GM23338 (cell line): ENCODE measurements around the gene TNNI3. TPM values are rescaled to one million over a fixed set of nuclear protein-coding genes. Genes with fewer than 3 reads are reported as not detected.

Source experiments
- ATAC-seq: fragments of 200-7000 bp; cut with Tn5 transposase; 3 replicates; pipeline ENCODE4 v1.9.1; 2020
- DNase-seq: peaks from one replicate; pipeline ENCODE4 v3.0.0-alpha.2; 2015; ENCODE audit warnings: low spot score
- H2AFZ ChIP-seq: fragments of 200-600 bp; sonication (generic); 2 replicates; pipeline ENCODE4 v1.8.0; 2016; ENCODE audit warnings: antibody characterized with exemption, mild to moderate bottlenecking, moderate library complexity
- H3F3A ChIP-seq: fragments of 200-600 bp; sonication (generic); replicated peaks from 2 replicates; pipeline ENCODE4 v1.8.0; 2017; ENCODE audit warnings: antibody characterized with exemption, mixed run types, low read depth
- H3K27ac ChIP-seq: fragments of 200-600 bp; sonication (generic); 2 replicates; pipeline ENCODE4 v1.6.1; 2016; ENCODE audit warnings: low read depth
- H3K27me3 ChIP-seq: fragments of 200-600 bp; sonication (generic); 2 replicates; pipeline ENCODE4 v1.8.0; 2016; ENCODE audit warnings: mild to moderate bottlenecking, mixed run types, moderate library complexity; ENCODE audit not compliant: insufficient read depth
- H3K36me3 ChIP-seq: fragments of 200-600 bp; sonication (generic); 2 replicates; pipeline ENCODE4 v1.8.0; 2016; ENCODE audit warnings: mild to moderate bottlenecking; ENCODE audit not compliant: insufficient read depth
- H3K4me1 ChIP-seq: fragments of 200-600 bp; sonication (generic); 2 replicates; pipeline ENCODE4 v1.8.0; 2016; ENCODE audit warnings: mild to moderate bottlenecking, moderate library complexity; ENCODE audit not compliant: insufficient read depth
- H3K4me2 ChIP-seq: fragments of 200-600 bp; sonication (generic); 2 replicates; pipeline ENCODE4 v1.7.1; 2017; ENCODE audit warnings: mixed run types
- H3K4me3 ChIP-seq: fragments of 200-600 bp; sonication (generic); 2 replicates; pipeline ENCODE4 v1.6.1; 2016; ENCODE audit warnings: mixed run types
- H3K79me2 ChIP-seq: fragments of 200-600 bp; sonication (generic); replicated peaks from 2 replicates; pipeline ENCODE4 v1.8.0; 2017; ENCODE audit warnings: mild to moderate bottlenecking; ENCODE audit not compliant: insufficient read depth
- H3K9me2 ChIP-seq: fragments of 200-600 bp; sonication (generic); 2 replicates; pipeline ENCODE4 v1.8.0; 2017; ENCODE audit not compliant: insufficient read depth
- H4K20me1 ChIP-seq: fragments of 200-600 bp; sonication (generic); replicated peaks from 2 replicates; pipeline ENCODE4 v1.8.0; 2017; ENCODE audit warnings: mild to moderate bottlenecking; ENCODE audit not compliant: insufficient read depth
- H3K27ac Mint-ChIP-seq: 2 replicates; pipeline ENCODE4 v1.8.0; 2020; ENCODE audit warnings: inconsistent platforms, mild to moderate bottlenecking, moderate library complexity, mixed read lengths
- H3K27me3 Mint-ChIP-seq: 3 replicates; pipeline ENCODE4 v1.8.0; 2022; ENCODE audit warnings: low read depth, mild to moderate bottlenecking, moderate library complexity, mixed read lengths, inconsistent platforms; ENCODE audit not compliant: insufficient read depth, poor library complexity
- H3K36me3 Mint-ChIP-seq: 3 replicates; pipeline ENCODE4 v1.8.0; 2021; ENCODE audit warnings: low read depth, mild to moderate bottlenecking, inconsistent platforms, moderate library complexity, mixed read lengths
- H3K4me1 Mint-ChIP-seq: 3 replicates; pipeline ENCODE4 v1.8.0; 2020; ENCODE audit warnings: mild to moderate bottlenecking, inconsistent platforms, mixed read lengths
- H3K4me3 Mint-ChIP-seq: 3 replicates; pipeline ENCODE4 v1.8.0; 2021; ENCODE audit warnings: moderate library complexity, mild to moderate bottlenecking, inconsistent platforms, mixed read lengths
- H3K9me3 Mint-ChIP-seq: 3 replicates; pipeline ENCODE4 v1.8.0; 2020; ENCODE audit warnings: moderate library complexity, mild to moderate bottlenecking, inconsistent platforms, mixed read lengths
- CREB1 ChIP-seq: fragments of 250-450 bp; sonication (Bioruptor Pico); IDR thresholded peaks from 2 replicates; pipeline ENCODE4 v1.5.0; 2020; ENCODE audit warnings: low read depth, mild to moderate bottlenecking, moderate library complexity
- CTCF ChIP-seq, 2 experiments: fragments of 200-600 bp in 1 of 2; sonication (generic) in 1 of 2; conservative IDR thresholded peaks; 2 replicates each; pipeline versions ENCODE4 v1.5.1 to v1.6.1; 2016 to 2017; ENCODE audit warnings: antibody characterized with exemption in 2 of 2, low read depth in 2 of 2, mild to moderate bottlenecking in 2 of 2, moderate library complexity in 1 of 2
- ETS1 ChIP-seq: IDR thresholded peaks from 2 replicates; pipeline ENCODE4 v1.6.1; 2016; ENCODE audit warnings: antibody characterized with exemption
- EZH2 ChIP-seq: fragments of 200-600 bp; sonication (generic); IDR thresholded peaks from one replicate; pipeline ENCODE4 v1.8.0; 2017; ENCODE audit warnings: antibody characterized with exemption, mild to moderate bottlenecking, low read depth; ENCODE audit not compliant: unreplicated experiment
- EZH2phosphoT487 ChIP-seq: fragments of 200-600 bp; sonication (generic); IDR thresholded peaks from one replicate; pipeline ENCODE4 v1.8.1; 2018; ENCODE audit warnings: antibody characterized with exemption; ENCODE audit not compliant: unreplicated experiment
- JUNB ChIP-seq: IDR thresholded peaks from one replicate; pipeline ENCODE4 v1.6.1; 2016; ENCODE audit warnings: antibody characterized with exemption; ENCODE audit not compliant: unreplicated experiment
- NANOG ChIP-seq: IDR thresholded peaks from 2 replicates; pipeline ENCODE4 v1.6.1; 2016; ENCODE audit warnings: antibody characterized with exemption, borderline replicate concordance
- POLR2AphosphoS5 ChIP-seq: IDR thresholded peaks from 2 replicates; pipeline ENCODE4 v1.6.1; 2016; ENCODE audit warnings: antibody characterized with exemption, low read depth
- STAT1 ChIP-seq: IDR thresholded peaks from one replicate; pipeline ENCODE4 v1.6.1; 2016; ENCODE audit warnings: antibody characterized with exemption; ENCODE audit not compliant: unreplicated experiment
- ZNF331 ChIP-seq: fragments of 250-450 bp; sonication (Bioruptor Pico); IDR thresholded peaks from 2 replicates; pipeline ENCODE4 v1.5.0; 2020; ENCODE audit warnings: low read depth, mild to moderate bottlenecking, moderate library complexity
- ZNF462 ChIP-seq: fragments of 250-450 bp; sonication (Bioruptor Pico); IDR thresholded peaks from 2 replicates; pipeline ENCODE4 v1.5.0; 2020; ENCODE audit warnings: mild to moderate bottlenecking, moderate library complexity
- polyA plus RNA-seq: library from polyadenylated mRNA; unstranded; fragments of >200 nt; fragmentation: Nextera tagmentation; extraction: Ambion mirVana; gene quantifications from 2 replicates; pipeline ENCODE4 v1.2.1, GENCODE V29; 2016
- total RNA-seq: library from RNA; depleted of rRNA; stranded (reverse); fragments of >200 nt; shearing (Covaris generic); gene quantifications from 2 replicates; pipeline ENCODE4 v1.2.3, GENCODE V29; 2014
- TF ChIP-seq, protein P1 (sequence below): IDR thresholded peaks from one replicate; pipeline ENCODE4 v1.6.1; 2018; ENCODE audit warnings: antibody characterized with exemption; ENCODE audit not compliant: unreplicated experiment

The TNNI3 gene
- total and polyA plus RNA-seq, 2 experiments from 2014 or later: 21.5 to 150 TPM

GRCh38 chr19:55173714-55174409 lies 16.3 kb upstream of the TNNI3 start:
- H4K20me1 ChIP-seq: no peaks in the 10 kb centered on the region
- TF ChIP-seq POLR2AphosphoS5: no peak
- TF ChIP-seq CTCF (conservative IDR thresholded peaks at IDR 0.05; ENCODE audit: low read depth in 2 of 2): no peak
- TF ChIP-seq ZNF462: no peak
- no peak for TF ChIP-seq JUNB
- no peak for TF ChIP-seq EZH2
- no peak for TF ChIP-seq ETS1
- no peak for TF ChIP-seq NANOG
- TF ChIP-seq ZNF331 (CRISPR knock-in tag): no peak
- TF ChIP-seq EZH2phosphoT487: no peak
- no peak for TF ChIP-seq CREB1
- no peak for TF ChIP-seq STAT1
- TF ChIP-seq, protein P1, sequence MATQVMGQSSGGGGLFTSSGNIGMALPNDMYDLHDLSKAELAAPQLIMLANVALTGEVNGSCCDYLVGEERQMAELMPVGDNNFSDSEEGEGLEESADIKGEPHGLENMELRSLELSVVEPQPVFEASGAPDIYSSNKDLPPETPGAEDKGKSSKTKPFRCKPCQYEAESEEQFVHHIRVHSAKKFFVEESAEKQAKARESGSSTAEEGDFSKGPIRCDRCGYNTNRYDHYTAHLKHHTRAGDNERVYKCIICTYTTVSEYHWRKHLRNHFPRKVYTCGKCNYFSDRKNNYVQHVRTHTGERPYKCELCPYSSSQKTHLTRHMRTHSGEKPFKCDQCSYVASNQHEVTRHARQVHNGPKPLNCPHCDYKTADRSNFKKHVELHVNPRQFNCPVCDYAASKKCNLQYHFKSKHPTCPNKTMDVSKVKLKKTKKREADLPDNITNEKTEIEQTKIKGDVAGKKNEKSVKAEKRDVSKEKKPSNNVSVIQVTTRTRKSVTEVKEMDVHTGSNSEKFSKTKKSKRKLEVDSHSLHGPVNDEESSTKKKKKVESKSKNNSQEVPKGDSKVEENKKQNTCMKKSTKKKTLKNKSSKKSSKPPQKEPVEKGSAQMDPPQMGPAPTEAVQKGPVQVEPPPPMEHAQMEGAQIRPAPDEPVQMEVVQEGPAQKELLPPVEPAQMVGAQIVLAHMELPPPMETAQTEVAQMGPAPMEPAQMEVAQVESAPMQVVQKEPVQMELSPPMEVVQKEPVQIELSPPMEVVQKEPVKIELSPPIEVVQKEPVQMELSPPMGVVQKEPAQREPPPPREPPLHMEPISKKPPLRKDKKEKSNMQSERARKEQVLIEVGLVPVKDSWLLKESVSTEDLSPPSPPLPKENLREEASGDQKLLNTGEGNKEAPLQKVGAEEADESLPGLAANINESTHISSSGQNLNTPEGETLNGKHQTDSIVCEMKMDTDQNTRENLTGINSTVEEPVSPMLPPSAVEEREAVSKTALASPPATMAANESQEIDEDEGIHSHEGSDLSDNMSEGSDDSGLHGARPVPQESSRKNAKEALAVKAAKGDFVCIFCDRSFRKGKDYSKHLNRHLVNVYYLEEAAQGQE: no peak
- peaks cover 9% of the 10 kb centered on the region; the same call in 1 of the 2 replicates for H3K4me1 ChIP-seq
- ATAC-seq (peak; percentile 69), DNase-seq (peak; percentile 93)
- H3K79me2 ChIP-seq: no peaks in the 10 kb centered on the region
- peak overlapping the region; percentile 85 for H3K4me3 ChIP-seq
- peak overlapping the region; percentile 96 for H3K4me2 ChIP-seq
- peak overlapping the region; percentile 77 for H3K4me3 Mint-ChIP-seq
- peaks cover 27% of the 10 kb centered on the region for H3K4me1 Mint-ChIP-seq
- H2AFZ ChIP-seq: peak overlapping the region; percentile 97
- H3K9me2 ChIP-seq: 0 out of 2 replicates have a peak, but pooled peaks cover 3% of the 10 kb centered on the region
- no peak overlapping the region for H3K27ac Mint-ChIP-seq
- H3K36me3 Mint-ChIP-seq: no peaks in the 10 kb centered on the region; the same call in 2 of the 3 replicates
- H3K27me3 ChIP-seq: peaks cover 71% of the 10 kb centered on the region
- peaks cover 38% of the 10 kb centered on the region for H3K27me3 Mint-ChIP-seq
- H3K9me3 Mint-ChIP-seq: peaks cover 10% of the 10 kb centered on the region; the same call in 2 of the 3 replicates
- no peak overlapping the region for H3K27ac ChIP-seq
- peaks cover 12% of the 10 kb centered on the region; the same call in 1 of the 2 replicates for H3F3A ChIP-seq
- no peaks in the 10 kb centered on the region for H3K36me3 ChIP-seq
